Measurements from ENCODE around the gene TSN.

- TF ChIP-seq ZXDB (tag by site-specific recombination; IDR thresholded peaks at IDR 0.05) (no peak), ZNF366 (tag by site-specific recombination; conservative IDR thresholded peaks at IDR 0.05) (no peak; the same call in 1 of the 2 replicates), PRDM4 (tag by site-specific recombination; IDR thresholded peaks at IDR 0.05) (peak; percentile 75), CTCF (tag by site-specific recombination; IDR thresholded peaks at IDR 0.05) (no peak), TRIM28 (IDR thresholded peaks at IDR 0.05; ENCODE audit: borderline replicate concordance, low read length) (no peak), REST (tag by site-specific recombination; IDR thresholded peaks at IDR 0.05) (no peak), ZNF133 (tag by site-specific recombination; IDR thresholded peaks at IDR 0.05) (no peak)
Observed at GRCh38 chr2:121804340-121804739, 48.9 kb downstream of the TSN start.

All from HEK293 (cell line).